Measurements from ENCODE around the gene DHX8.

DNA sequence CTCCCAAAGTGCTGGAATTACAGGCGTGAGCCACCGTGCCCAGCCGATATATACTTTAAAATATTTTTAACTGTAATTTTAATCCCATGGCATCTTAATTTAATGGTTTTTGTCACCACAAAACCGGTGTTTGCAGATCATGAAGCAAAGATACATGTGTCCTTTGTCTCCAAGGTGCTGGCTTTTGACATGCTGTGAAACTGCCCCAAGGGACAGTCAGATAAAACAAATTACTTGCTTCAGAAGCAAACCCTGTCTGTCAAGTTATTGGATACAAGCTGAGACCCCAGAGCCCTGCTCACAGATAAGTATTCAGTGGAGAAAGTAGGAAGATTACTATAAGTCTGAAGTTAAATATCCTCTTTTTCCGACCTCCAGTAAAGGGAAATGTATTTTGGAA is 45.1 kb upstream of the DHX8 start:
- TF ChIP-seq POLR2AphosphoS5 (IDR thresholded peaks at IDR 0.05; ENCODE audit: low read depth, low read length): no peak
- TF ChIP-seq POLR2A (IDR thresholded peaks at IDR 0.05; ENCODE audit: low read depth, low read length): no peak
